Transverse colon (tissue), 3 donors: ENCODE measurements around the gene CYP19A1.

Experiments
- POLR2A ChIP-seq: fragments of 450-650 bp; IDR thresholded peaks from one replicate; pipeline ENCODE4 v1.6.1; 2016; ENCODE audit warnings: antibody characterized with exemption, mild to moderate bottlenecking, moderate library complexity
- TF ChIP-seq, protein P1 (sequence below), 5 experiments: fragments of 200-600 bp in 3 of 5; fragments of 450-650 bp in 2 of 5; sonication (generic) in 3 of 5; IDR thresholded peaks; 1 replicate in 2 of 5; 2 replicates in 3 of 5; pipeline ENCODE4 v1.5.1; 2016 to 2017; ENCODE audit warnings: antibody characterized with exemption in 5 of 5, inconsistent platforms in 3 of 5, mild to moderate bottlenecking in 2 of 5, moderate library complexity in 1 of 5

DNA sequence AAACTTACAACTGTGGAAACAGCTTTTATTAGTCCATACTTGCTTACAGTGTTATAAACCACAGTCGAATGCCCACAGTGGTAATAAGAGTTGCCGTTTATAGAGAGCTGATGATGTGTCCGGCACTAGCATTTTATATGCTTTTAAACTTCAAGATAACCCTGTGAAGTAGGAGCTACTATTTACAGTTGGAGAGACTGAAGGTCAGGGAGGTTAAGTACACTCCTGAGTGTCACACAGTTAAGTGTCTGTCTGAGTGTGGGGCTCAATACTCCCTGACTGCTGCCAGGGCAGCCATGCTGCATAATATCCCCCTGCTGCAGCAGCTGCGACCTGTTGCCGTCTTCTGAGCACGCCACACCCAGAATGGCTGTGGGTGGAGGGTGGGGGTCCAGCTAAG, 153.8 kb downstream of the CYP19A1 start:
- TF ChIP-seq, protein P1, sequence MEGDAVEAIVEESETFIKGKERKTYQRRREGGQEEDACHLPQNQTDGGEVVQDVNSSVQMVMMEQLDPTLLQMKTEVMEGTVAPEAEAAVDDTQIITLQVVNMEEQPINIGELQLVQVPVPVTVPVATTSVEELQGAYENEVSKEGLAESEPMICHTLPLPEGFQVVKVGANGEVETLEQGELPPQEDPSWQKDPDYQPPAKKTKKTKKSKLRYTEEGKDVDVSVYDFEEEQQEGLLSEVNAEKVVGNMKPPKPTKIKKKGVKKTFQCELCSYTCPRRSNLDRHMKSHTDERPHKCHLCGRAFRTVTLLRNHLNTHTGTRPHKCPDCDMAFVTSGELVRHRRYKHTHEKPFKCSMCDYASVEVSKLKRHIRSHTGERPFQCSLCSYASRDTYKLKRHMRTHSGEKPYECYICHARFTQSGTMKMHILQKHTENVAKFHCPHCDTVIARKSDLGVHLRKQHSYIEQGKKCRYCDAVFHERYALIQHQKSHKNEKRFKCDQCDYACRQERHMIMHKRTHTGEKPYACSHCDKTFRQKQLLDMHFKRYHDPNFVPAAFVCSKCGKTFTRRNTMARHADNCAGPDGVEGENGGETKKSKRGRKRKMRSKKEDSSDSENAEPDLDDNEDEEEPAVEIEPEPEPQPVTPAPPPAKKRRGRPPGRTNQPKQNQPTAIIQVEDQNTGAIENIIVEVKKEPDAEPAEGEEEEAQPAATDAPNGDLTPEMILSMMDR (IDR thresholded peaks at IDR 0.05): no peak
- TF ChIP-seq POLR2A: no peak
